Tibial nerve (tissue), 4 donors: ENCODE measurements around the gene ARF1. TPM values are rescaled to one million over a fixed set of nuclear protein-coding genes. Genes with fewer than 3 reads are reported as not detected.

ENCODE experiments used
- DNase-seq, 2 donors: peaks; one replicate each; pipeline ENCODE4 v3.0.0-alpha.2; 2019; ENCODE audit warnings: low spot score in 2 of 2
- H3K27ac ChIP-seq, 4 donors: fragments of 200-600 bp; sonication (generic) in 3 of 4; one replicate each; pipeline ENCODE4 v1.5.1; 2017 to 2019; ENCODE audit warnings: mild to moderate bottlenecking in 1 of 4
- H3K27me3 ChIP-seq, 2 donors: fragments of 200-600 bp; sonication (generic) in 1 of 2; one replicate each; pipeline versions ENCODE4 v1.5.1 to v1.6.0; 2017 to 2019
- H3K36me3 ChIP-seq, 3 donors: fragments of 200-600 bp; sonication (generic); one replicate each; pipeline ENCODE4 v1.5.1; 2018 to 2019
- H3K4me1 ChIP-seq, 4 donors: fragments of 200-600 bp; sonication (generic) in 3 of 4; one replicate each; pipeline ENCODE4 v1.5.1; 2017 to 2019
- H3K4me3 ChIP-seq, 4 donors: fragments of 200-600 bp; sonication (generic) in 3 of 4; one replicate each; pipeline ENCODE4 v1.5.1; 2017 to 2019; ENCODE audit warnings: mild to moderate bottlenecking in 1 of 4, moderate library complexity in 1 of 4
- H3K9me3 ChIP-seq, 4 donors: fragments of 200-600 bp; sonication (generic) in 3 of 4; one replicate each; pipeline ENCODE4 v1.5.1; 2017 to 2019
- EP300 ChIP-seq, 2 donors: sonication (generic); formaldehyde crosslinking; IDR thresholded peaks; one replicate each; pipeline ENCODE4 v1.6.1; 2017; ENCODE audit warnings: antibody characterized with exemption in 2 of 2, mild to moderate bottlenecking in 1 of 2
- POLR2A ChIP-seq, 2 donors: fragments of 450-650 bp; IDR thresholded peaks; one replicate each; pipeline ENCODE4 v1.6.1; 2017; ENCODE audit warnings: antibody characterized with exemption in 2 of 2, mild to moderate bottlenecking in 2 of 2, moderate library complexity in 2 of 2
- WGBS, 2 donors: methylation state at CpG; one replicate each; pipeline ENCODE4 v1.1.5; 2018; 5-methylcytosine and 5-hydroxymethylcytosine counted together
- total RNA-seq, 4 donors: library from RNA; depleted of rRNA; stranded (reverse); fragments of >200 nt; gene quantifications; one replicate each; pipeline ENCODE4 v1.1.0, GENCODE V29; 2016
- TF ChIP-seq, protein P1 (sequence below), 5 experiments: fragments of 200-600 bp in 3 of 5; fragments of 450-650 bp in 2 of 5; sonication (generic) in 3 of 5; IDR thresholded peaks; one replicate each; pipeline ENCODE4 v1.5.1; 2016 to 2019; ENCODE audit warnings: antibody characterized with exemption in 5 of 5, mild to moderate bottlenecking in 3 of 5, moderate library complexity in 2 of 5

The ARF1 gene
- total RNA-seq, 4 donors from 2014 or later = 251 to 311 (median 258) TPM

DNA sequence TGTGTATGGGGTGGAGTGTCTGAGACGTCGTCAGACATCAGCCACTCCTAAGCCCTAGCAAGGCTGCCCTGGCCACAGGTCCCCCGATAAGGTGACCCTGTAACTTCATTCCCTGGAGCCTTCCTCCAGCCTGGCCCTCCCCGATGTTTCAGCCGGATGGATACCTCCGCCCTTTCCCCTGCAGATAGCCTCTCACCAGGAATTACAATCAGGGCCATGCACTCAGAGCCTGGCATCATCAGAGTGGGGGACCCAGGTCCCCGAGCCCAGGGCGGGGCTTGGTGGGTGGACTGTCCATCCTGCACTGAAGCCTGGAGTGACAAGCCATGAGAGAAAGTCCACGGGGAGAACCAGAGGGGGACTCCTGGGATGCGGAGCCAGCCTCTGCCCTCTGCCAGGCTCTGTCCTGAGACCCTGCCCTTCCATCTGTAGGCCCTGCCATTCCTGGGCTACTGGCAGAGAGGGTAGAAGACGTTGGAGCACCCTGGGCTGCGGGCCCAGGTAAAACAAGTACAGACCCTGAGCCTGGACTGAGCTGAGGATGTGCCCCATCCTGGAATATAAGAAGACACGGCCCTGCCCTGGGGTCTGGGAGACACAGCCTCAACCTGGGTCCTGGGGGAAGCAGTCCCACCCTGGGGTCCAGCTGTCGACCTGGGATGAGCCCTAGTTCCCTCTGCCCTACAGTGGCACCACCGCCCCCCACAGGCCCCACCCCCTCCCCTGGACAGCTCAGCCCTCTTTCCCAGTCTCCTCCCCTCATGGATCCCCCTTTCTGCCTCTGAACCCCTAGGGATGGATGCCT lies 16.8 kb upstream of the ARF1 start:
- 69 to 71% methylated on average over 15 of the region's 15 CpGs for WGBS, 2 donors
- no peaks in the 10 kb centered on the region for H3K36me3 ChIP-seq
- peaks cover 0 to 5% (median under 1%) of the 10 kb centered on the region in 4 donors for H3K4me1 ChIP-seq
- H3K27me3 ChIP-seq = peaks cover 0 to 70% of the 10 kb centered on the region in 2 donors
- DNase-seq = no peak
- no peak for TF ChIP-seq EP300 (IDR thresholded peaks at IDR 0.05)
- TF ChIP-seq, protein P1, sequence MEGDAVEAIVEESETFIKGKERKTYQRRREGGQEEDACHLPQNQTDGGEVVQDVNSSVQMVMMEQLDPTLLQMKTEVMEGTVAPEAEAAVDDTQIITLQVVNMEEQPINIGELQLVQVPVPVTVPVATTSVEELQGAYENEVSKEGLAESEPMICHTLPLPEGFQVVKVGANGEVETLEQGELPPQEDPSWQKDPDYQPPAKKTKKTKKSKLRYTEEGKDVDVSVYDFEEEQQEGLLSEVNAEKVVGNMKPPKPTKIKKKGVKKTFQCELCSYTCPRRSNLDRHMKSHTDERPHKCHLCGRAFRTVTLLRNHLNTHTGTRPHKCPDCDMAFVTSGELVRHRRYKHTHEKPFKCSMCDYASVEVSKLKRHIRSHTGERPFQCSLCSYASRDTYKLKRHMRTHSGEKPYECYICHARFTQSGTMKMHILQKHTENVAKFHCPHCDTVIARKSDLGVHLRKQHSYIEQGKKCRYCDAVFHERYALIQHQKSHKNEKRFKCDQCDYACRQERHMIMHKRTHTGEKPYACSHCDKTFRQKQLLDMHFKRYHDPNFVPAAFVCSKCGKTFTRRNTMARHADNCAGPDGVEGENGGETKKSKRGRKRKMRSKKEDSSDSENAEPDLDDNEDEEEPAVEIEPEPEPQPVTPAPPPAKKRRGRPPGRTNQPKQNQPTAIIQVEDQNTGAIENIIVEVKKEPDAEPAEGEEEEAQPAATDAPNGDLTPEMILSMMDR (IDR thresholded peaks at IDR 0.05) = no peak
- no peak for TF ChIP-seq POLR2A (IDR thresholded peaks at IDR 0.05)
- no peaks in the 10 kb centered on the region for H3K9me3 ChIP-seq
- H3K27ac ChIP-seq = no peak overlapping the region
- no peak overlapping the region for H3K4me3 ChIP-seq

DNA sequence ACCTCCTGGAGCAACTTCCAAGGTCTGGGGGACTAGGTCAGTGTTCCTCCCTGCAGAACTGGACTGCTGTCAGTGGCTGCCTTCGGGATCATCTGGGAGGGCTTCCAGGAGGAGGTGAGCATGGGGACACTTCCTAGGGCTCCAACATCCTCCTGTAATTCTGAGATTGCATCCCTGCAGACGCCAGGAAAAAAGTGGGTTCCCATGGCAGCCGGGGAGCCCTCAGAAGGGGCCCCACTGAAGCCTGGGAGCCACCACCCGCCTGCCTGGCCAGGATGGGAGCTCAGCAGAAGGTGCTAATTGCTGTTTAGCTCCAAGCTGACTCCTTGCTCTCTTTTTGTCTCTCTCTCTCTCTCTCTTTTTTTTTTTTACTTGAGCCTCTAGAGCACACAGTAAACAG lies 16.1 kb upstream of the ARF1 start:
- Histone ChIP-seq H3K27ac (no peak overlapping the region), H3K9me3 (no peaks in the 10 kb centered on the region), H3K36me3 (no peaks in the 10 kb centered on the region), H3K4me1 (no peaks in the 10 kb centered on the region), H3K27me3 (peaks cover 0 to 63% of the 10 kb centered on the region in 2 donors), H3K4me3 (no peak overlapping the region)
- DNase-seq = no peak
- 25 to 28% methylated on average over 2 to 3 of the region's 4 CpGs for WGBS, 2 donors
- TF ChIP-seq EP300 (IDR thresholded peaks at IDR 0.05) (no peak), POLR2A (IDR thresholded peaks at IDR 0.05) (no peak)
- TF ChIP-seq, protein P1 (IDR thresholded peaks at IDR 0.05) = no peak

DNA sequence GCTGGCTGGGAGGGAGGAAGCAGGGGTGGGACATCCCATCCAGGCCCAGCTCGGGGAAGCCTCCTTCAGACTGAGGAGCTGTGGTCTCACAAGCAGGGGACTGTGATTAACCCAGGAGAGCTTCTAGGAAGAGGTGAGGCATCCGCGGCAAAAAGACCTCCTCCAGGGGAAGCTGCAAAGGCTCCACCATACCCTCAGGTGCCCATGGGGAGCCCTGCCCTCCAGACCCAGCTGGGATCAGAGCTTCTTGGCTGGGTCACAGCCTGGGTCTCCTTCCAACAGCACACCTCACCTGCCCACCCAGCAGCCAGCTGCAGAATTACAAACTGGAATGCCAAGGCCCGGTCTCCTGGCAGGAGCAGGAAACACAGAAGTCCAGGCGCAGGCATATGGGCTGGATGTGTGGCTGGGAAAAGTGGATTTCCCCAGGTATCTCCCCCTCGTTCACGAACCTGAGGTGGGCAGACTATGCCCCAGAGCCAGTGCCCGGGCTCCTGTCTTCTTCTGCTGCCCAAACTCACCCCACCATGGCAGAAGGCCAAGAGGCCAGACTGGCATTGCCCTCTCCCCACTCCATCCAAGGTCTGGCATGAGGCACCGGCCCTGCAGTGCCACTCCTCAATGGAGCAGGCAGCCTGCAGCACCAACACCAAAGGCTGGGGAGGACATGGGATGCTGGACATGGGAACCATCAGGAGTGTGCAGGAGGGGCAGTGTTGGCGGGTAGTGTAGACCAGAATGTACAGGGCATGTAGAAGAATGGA lies 15.4 kb upstream of the ARF1 start:
- Histone ChIP-seq H3K36me3 (no peaks in the 10 kb centered on the region), H3K27me3 (peaks cover 0 to 57% of the 10 kb centered on the region in 2 donors), H3K9me3 (no peaks in the 10 kb centered on the region), H3K4me1 (no peaks in the 10 kb centered on the region), H3K27ac (no peak overlapping the region), H3K4me3 (no peak overlapping the region)
- DNase-seq = peak in 1 of 2 donors; percentile 1
- TF ChIP-seq, protein P1 (IDR thresholded peaks at IDR 0.05) = no peak
- TF ChIP-seq POLR2A (IDR thresholded peaks at IDR 0.05) = no peak
- no peak for TF ChIP-seq EP300 (IDR thresholded peaks at IDR 0.05)
- WGBS, 2 donors = 54 to 67% methylated on average over 9 to 10 of the region's 10 CpGs

DNA sequence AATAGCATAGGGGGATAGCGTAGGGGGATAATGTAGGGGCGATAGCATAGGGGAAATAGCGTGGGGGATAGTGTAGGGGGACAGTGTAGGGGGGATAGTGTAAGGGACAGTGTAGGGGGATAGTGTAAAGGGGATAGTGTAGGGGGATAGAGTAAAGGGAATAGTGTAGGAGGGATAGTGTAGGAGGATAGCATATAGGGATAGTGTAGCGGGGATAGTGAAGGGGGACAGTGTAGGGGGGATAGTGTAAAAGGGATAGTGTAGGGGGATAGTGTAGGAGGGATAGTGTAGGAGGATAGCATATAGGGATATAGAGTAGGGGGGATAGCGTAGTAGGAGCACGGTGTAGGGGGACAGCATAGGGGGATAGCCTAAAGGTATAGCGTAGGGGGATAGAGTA lies 14.1 kb upstream of the ARF1 start:
- no peak for DNase-seq
- peaks cover 0 to 44% of the 10 kb centered on the region in 2 donors for H3K27me3 ChIP-seq
- 76 to 81% methylated on average over 7 of the region's 7 CpGs for WGBS, 2 donors
- no peaks in the 10 kb centered on the region for H3K9me3 ChIP-seq
- H3K4me3 ChIP-seq = no peak overlapping the region
- no peaks in the 10 kb centered on the region for H3K36me3 ChIP-seq
- no peak overlapping the region for H3K27ac ChIP-seq
- TF ChIP-seq EP300 (IDR thresholded peaks at IDR 0.05) (no peak), POLR2A (IDR thresholded peaks at IDR 0.05) (no peak)
- TF ChIP-seq, protein P1 (IDR thresholded peaks at IDR 0.05) = no peak
- peaks cover 0 to 2% (median 0%) of the 10 kb centered on the region in 4 donors for H3K4me1 ChIP-seq

DNA sequence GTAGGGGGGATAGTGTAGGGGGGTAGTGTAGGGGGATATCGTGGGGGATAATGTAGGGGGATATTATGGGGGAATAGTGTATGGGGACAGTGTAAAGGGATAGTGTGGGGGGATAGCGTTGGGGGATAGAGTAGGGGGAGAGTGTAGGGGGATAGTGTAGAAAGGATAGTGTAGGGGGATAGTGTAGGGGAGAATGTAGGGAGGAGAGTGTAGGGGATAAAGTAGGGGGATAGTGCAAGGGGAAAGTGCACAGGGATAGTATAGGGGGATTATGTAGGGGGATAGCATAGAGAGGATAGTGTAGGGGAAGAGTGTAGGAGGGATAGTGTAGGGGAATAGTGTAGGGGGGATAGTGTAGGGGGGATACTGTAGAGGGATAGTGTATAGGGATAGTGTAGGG lies 12.3 kb upstream of the ARF1 start:
- no peak for DNase-seq
- H3K4me1 ChIP-seq = peaks cover 0 to 7% (median 0%) of the 10 kb centered on the region in 4 donors
- H3K27ac ChIP-seq = no peak overlapping the region
- peaks cover 0 to 26% of the 10 kb centered on the region in 2 donors for H3K27me3 ChIP-seq
- no peaks in the 10 kb centered on the region for H3K9me3 ChIP-seq
- H3K4me3 ChIP-seq = no peak overlapping the region
- H3K36me3 ChIP-seq = no peaks in the 10 kb centered on the region
- WGBS, 2 donors = 52 to 60% methylated on average over 2 of the region's 2 CpGs
- no peak for TF ChIP-seq POLR2A (IDR thresholded peaks at IDR 0.05)
- TF ChIP-seq, protein P1 (IDR thresholded peaks at IDR 0.05) = no peak
